HG03575 (cell line): ENCODE measurements around the gene ERVFRD-1.
"Not testable (repeated sequence)": the region's sequence is repeated elsewhere in the genome, so short reads cannot be mapped to it uniquely, and the experiment has no call there.

Experiments
- ATAC-seq: cut with Tn5 transposase; IDR thresholded peaks from one replicate; pipeline ENCODE4 v1.9.1; 2021; ENCODE audit not compliant: unreplicated experiment, insufficient number of reproducible peaks, low FRiP score; ENCODE audit errors: extremely low read depth

ERVFRD-1 gene

DNA sequence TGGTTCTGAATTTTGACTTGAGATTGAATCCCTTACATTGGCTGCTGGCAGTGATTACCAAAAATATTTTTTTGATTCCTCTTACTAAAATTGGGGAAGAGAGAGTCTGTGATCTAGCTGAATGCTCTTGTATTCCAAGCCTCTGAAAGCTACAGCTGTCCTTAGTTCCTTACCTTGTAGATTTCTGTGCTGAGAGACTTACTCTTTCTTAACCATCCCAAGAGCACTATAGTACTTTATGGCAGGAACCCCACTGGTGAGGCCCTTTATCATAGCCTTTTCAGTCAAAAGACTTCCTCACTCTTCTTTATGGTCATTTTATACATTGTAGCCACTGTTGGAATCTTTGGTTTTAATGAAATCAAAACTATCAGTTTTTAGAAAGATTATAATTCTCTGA, 19.1 kb upstream of the ERVFRD-1 start:
- ATAC-seq = no peak

DNA sequence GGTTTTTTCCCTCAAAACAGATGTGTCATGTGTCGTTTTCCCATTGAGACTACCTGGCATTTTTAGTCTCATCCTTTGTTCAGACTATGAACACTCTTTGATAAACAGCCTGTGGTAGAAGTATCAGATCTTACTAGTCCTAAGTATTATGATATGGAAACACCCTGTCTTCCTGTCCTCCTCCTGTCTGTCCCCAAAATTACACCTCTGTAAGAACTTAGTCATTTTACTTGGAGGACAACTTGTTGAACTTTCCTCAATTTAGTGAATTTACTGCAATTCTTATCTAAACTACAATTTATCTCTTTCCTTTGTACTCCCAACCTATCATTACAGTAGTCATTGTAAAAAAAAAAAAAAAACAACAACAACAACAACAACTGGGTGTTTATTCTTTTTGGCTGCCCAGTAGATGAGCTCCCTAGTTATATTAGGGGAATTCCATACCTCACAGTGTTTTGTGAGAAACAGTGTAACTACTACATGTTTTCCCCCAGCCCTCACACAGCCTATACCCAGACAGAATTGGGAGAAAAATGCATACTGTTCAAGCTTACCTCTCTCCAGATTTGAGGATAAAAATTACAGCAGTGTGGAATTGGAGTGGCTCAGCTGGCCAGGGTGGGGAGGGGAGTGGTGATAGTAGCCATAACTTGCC, 18.5 kb upstream of the ERVFRD-1 start:
- ATAC-seq = no peak

GRCh38 chr6:11128608-11129007, 17.1 kb upstream of the ERVFRD-1 start:
- ATAC-seq = no peak

DNA sequence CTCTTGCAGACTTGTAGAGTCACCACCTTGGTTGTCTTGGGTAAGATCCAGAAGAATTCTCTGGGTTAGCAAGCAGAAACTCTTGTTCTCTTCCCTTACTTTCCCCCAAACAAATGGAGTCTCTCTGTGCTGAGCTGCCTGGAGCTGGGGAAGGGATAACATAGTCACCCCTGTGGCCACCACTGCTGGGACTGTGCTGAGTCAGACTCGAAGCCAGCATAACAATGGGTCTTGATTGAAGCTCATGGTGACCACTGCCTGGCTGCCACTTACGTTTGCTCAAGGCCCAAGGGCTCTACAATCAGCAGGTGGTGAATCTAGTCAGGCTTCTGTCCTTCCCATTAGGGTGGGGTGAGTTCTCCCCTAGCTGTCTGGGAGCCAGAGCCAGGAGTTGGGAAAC, 15.4 kb upstream of the ERVFRD-1 start:
- ATAC-seq = no peak

DNA sequence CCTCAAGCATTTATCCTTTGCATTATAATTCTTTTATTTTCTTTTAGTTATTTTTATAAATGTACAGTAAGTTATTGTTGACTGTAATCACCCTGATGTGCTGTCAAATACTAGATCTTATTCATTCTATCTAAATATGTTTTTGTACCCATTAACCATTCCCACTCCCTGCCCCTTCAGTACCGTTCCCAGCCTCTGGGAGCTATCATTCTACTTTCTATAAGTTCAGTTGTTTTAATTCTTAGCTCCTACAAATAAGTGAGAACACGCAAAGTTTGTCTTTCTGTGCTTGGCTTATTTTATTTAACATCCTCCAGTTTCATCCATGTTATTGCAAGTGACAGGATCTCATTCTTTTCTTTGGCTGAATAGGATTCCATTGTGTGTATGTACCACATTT, 12.5 kb upstream of the ERVFRD-1 start:
- ATAC-seq = no peak

DNA sequence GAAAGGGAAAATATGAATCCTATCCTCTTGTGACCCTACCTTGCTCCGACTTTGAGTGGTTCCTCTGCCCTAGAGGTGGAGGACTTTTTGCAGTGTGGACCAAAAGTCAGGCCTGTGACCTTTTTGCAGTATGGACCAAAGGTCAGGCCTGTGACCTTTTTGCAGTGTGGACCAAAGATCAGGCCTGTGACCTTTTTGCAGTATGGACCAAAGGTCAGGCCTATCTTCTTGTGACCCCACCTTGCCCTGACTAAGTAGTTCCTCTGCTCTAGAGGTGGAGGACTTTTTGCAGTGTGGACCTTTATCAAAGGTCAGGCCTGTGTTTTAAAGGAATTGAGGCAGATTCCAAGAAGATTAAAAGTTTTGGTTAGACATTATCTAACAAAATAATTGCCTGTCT, 10.9 kb upstream of the ERVFRD-1 start:
- ATAC-seq = no peak

DNA sequence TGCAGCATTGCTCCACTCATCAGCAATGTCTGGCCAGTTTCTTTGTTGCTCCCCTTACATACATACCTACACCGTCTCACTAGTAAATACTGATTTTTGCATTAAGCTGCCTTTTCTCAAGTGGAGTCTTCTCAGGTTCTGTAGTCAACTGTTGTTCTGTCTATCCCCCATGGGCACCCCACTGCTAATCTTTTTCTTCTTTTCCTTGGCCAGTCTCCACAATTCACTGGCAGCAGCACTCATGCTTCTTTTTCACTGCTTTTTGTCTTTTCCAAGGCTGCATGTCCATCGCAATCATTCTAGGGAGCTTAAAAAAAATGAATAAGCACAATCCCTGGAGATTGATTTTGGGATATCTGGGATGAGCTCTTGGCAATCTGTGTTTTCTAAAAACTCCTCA, 10.3 kb upstream of the ERVFRD-1 start:
- ATAC-seq = no peak

DNA sequence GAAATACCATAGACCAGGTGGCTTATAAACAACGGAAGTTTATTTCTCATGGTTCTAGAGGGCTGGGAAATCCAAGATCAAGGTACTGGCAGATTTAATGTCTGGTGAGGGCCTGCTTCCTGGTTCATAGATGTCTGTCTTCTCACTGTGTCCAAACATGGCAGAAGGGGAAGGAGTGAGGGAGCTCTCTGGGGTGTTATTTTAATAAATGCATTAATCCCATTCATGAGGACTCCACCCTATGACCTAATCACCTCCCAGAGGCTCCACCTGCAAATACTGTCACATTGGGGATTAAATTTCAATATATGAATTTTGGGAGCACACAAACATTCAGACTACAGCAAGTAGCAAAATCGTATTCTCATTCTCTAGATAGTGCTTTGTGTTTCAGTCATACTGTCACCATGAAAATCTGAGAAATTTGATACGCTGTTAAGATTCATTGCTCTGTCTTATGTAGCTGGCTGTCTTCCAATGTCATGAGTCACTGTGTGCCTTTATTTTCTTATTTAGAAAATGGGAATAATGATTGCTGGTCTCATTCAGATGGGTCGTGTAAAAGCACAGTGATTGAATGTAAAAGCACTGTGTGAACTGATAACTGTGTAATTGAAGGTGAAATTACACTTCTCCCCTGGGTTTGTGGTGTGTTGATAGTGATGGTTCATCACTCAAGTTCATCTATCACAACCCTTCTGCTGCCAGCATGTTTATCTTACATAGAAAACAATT, 8.9 kb upstream of the ERVFRD-1 start:
- no peak for ATAC-seq

DNA sequence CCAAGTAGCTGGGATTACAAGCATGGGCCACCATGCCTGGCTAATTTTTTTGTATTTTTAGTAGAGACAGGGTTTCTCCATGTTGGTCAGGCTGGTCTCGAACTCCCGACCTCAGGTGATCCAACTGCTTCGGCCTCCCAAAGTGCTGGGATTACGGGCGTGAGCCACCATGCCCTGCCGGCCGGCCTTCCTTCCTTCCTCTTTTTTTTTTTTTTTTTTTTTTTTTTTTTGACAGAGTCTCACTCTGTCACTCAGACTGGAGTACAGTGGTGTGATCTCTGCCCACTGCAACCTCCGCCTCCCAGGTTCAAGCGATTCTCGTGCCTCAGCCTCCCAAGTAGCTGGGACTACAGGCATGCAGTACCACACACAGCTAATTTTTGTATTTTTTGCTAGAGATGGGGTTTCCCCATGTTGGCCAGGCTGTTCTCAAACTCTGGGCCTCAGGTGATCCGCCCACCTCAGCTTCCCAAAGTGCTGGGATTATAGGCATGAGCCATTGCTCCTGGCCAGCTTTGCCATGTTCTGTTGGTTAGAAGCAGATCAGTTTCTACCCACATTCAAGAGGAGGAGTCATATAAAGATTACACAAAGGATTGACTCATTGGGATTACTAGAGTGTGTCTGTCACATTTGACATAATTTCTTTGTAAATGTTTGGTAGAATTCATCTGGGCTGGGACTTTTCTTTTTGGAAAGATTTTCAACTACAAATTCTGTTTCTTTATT, 4.4 kb upstream of the ERVFRD-1 start:
- not testable (repeated sequence) for ATAC-seq

- ATAC-seq = no peak
These were observed 1.5 kb upstream of the ERVFRD-1 start for GRCh38 chr6:11113038-11113437.

DNA sequence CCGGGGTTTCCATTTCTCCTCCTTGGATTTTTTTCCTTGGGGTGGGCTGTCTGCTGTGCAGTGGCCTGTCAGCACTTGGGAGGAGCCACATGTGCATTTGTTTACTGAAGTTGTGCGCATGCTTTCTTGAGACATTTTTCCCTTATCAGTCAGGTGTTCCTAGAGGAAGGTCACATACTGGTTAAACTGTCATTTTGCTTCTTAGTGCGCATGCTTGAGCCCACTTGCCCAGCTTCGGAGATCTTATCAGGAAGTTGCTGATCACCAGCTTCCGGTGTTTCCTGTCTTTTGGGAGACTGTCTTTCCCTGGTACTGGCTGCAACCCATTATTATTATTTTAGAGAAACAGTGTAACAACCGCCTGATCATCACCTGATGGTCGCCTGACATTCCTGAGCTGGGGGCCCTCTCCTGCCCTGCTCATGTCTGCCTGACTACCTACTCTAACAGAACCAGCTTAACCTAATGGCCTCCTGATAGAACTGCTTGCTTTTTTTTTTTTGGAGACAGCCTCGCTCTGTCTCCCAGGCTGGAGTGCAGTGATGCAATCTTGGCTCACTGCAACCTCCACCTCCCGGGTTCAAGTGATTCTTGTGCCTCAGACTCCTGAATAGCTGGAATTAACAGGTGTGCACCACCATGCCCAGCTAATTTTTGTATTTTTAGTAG, 378 bp upstream of the ERVFRD-1 start:
- no peak for ATAC-seq

DNA sequence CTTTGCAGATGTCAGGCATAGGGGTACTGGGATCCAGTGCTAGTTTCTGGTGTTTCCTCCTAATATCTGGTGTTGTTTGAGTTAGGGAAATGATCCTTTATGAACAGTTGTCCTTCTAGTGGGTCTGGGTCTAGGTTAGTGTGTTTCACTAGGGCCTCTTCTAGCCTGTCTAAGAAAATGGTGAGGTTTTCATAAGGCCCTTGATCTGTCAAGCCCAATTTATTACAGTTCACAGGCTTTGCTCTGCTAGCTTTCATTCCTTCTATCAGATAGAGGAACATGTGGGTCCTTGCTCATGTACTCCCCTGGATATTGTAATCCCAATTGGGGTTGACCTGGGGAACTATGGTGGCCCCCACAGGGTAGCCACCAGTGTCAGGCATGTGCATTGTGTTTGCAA, 2.8 kb downstream of the ERVFRD-1 start:
- ATAC-seq = no peak

DNA sequence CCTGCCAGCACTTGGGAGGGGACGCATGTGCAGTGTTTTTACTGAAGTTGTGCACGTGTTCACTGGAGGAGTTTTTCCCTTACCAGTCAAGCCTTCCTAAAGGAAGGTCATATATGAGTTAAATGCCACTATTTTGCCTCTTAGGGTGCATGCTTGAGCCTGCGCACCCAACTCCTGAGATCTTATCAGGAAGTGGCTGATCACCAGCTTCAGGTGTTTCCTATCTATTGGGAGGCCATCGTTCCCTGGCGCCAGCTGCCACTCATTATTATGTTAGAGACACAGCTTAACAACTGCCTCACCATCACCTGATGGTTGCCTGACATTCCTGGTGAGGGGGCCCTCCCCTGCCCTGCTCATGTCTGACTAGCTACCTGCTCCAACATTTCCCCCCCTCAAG, 8.5 kb downstream of the ERVFRD-1 start:
- no peak for ATAC-seq

- ATAC-seq = no peak
These were observed 10.1 kb downstream of the ERVFRD-1 start for GRCh38 chr6:11101417-11101816.

DNA sequence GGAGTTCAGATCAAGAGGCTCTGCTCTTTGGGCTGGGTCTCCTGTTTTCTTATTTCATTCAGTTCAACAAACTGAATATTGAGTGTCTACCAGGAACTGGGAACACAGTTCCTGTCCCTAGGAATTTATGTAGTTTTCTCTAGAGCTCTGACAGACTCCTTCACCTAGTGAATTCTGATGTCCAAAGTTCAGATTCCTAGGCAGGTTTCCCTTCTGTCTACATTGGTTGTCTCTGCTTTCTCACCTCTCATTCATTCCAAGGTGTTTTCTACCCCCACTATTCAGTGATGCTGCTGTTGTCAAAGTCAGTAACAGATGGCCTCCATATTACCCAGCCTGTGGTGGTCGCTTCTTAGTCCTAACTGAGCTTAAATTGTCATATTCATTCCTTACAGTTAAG, 13.5 kb downstream of the ERVFRD-1 start:
- ATAC-seq = no peak

DNA sequence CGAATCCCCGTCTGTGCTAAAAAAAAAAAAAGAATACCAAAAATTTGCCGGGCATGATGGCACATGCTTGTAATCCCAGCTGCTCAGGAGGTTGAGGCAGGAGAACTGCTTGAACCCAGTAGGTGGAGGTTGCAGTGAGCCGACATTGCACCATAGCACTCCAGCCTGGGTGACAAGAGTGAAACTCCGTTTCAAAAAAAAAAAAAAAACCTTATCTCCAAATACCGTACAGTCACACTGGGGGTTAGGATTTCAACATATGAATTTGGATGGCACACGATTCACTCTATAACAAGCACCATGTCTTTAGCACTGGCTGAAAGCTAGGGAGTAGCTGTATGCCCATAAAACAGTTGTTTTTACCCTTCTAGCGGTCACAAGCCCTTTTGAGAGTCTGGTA, 14.0 kb downstream of the ERVFRD-1 start:
- no peak for ATAC-seq

DNA sequence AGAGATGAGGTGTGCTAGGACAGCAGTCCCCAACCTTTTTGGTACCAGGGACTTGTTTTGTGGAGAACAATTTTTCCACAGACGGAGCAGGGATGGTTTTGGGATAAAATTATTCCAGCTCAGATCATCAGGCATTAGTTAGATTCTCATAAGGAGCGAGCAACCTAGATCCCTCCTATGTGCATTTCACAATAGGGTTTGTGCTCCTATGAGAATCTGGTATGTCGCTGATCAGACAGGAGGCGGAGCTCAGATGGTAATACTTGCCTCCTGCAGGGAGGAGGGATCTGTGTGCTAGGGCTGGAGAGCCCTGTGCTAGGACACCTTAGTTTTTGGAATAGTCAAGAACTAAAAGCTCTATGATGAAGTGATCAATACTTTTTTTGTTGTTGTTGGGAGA, 15.4 kb downstream of the ERVFRD-1 start:
- no peak for ATAC-seq

DNA sequence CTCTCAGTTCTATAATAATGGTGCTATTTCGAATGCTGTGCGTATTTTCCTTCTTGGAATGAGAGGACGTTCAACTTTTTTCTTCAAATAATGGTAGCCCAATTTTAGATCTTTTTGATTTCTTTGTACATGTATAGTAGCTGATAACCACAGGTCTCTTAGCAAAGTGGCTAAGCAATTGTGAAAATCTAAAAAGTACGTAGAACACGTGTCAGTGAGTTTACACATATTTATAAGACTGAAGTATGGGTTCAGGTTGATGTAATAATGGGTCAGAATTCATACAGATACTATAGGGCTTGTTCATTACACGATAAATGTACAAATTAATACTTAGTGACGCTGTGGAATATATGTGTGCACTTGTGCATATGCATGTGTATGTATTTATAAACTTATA, 16.6 kb downstream of the ERVFRD-1 start:
- no peak for ATAC-seq

GRCh38 chr6:11094411-11094851, 17.1 kb downstream of the ERVFRD-1 start:
- ATAC-seq = no peak
